RWPE1 (cell line): ENCODE measurements around the gene INPP5A.

Source experiments
- CTCF ChIA-PET: fragments of 350-600 bp; sonication (Branson Sonifier 250); formaldehyde crosslinking; extraction: SDS; loops from one replicate; lab custom pipeline; 2021; lab: Yijun Ruan, JAX
- POLR2A ChIA-PET: fragments of 400-600 bp; formaldehyde crosslinking; extraction: SDS; loops from one replicate; lab custom pipeline; 2020; ENCODE audit warnings: antibody characterized with exemption; ENCODE audit not compliant: low non-redundant PET; lab: Yijun Ruan, JAX
- DNase-seq: peaks from one replicate; pipeline ENCODE4 v3.0.0; 2012; ENCODE audit warnings: low spot score
- H3K27ac ChIP-seq: fragments of 450-650 bp; 2 replicates; pipeline ENCODE4 v1.5.1; 2017
- CTCF ChIP-seq: fragments of 450-650 bp; conservative IDR thresholded peaks from 2 replicates; pipeline ENCODE4 v1.5.1; 2017; ENCODE audit warnings: low read depth, mild to moderate bottlenecking

INPP5A gene

GRCh38 chr10:132514821-132515520, 22.6 kb upstream of the INPP5A start:
- POLR2A ChIA-PET = no interaction called here
- CTCF ChIA-PET = no interaction called here
- no peak for DNase-seq
- H3K27ac ChIP-seq = no peak overlapping the region
- TF ChIP-seq CTCF = no peak

DNA sequence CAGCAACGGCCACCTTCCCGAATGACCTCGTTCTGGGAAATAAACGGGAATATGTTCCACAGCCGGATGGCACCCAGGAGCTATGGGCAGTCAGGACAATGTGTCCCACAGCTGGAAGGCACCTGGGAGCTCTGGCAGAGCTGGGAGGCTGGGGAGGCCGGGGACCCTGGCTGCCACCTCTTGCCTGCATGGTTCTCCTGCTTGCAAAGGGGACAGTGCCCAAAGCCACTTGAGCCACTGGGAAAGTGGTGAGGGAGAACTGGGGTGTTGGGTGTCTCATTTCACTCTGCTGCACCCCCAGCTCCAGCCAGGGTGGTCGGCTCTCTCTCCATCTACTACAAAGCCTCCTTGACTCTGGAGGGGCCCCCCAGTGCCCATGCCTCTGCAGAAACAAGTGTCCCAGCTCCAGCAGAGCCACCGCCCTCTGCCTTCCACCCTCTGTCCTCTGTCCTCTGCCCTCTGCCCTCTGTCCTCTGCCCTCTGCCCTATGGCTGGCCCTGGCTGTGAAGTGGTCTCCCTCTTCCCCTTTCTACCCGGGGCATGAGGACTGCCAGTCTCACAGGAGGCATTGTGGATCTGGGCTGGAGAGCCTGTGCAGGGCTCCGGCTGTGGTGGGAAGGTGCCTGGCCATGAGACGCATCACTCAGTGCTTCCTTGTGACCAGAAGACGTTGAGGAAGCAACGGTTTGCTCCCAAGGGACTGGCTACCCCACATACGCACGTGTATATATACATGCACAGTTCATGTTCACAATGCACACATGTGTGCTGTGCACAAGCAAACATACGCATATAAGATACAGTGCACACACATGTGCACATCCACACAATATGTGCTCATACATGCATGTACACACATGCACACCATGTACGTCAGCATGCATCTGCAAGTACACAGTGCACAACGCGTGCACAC, 21.5 kb upstream of the INPP5A start:
- H3K27ac ChIP-seq = peak overlapping the region; percentile 68
- no peak for DNase-seq
- no peak for TF ChIP-seq CTCF
- ChIA-PET CTCF (no interaction called here), POLR2A (no interaction called here)

DNA sequence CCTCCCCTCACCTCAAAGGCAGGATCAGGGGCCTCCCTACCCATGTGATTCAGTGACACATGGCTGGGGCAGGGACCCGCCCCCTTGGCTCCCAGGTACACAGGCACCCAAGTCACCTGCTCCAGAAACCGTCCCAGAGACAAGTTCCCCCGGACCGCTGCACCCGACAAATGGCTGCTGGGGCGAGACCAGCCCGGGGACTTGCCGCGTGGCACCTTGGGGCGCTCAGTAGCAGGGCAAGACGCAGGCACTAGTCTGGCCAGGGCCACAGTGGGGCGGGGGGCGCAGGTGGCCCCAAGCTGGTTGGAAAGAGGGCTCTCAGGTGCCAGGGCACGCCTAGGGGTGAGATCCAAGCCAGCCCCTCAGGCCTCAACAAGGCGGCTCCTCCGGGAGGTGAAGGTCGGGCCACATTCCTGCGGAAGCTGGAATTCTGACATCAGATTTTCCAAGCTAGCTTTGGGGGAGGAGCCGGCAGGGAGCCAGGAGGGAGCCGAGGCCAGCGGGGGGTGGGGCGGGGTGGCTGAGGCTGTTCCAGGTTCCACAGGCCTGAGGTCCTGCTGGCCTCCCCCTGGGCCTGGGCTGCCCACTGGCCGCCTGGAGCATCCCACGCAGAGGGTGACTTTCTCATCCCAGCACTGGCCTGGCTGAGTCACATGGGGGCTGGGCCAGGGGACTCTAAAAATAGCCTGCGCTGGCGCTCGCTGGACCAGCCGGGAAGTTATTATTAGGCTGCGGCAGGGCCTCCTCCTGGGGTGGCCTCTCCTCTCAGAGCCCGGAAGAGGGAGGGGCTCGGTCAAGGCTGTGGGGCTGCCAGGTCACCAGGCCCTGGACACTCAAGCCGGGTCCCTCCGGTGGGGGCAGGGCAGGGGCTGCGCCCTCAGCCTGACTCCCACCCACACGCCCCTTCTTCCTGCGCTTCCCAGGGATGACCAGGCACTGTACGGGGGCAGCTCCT, 20.5 kb upstream of the INPP5A start:
- TF ChIP-seq CTCF = no peak
- DNase-seq = peak; percentile 86
- H3K27ac ChIP-seq = peak overlapping the region; percentile 68
- ChIA-PET POLR2A (interaction anchor here (0.6 kb wide), 2 partner anchors 68 to 113 kb away, joined by 3 to 6 read pairs; no protein-coding TSS in a partner anchor), CTCF (interaction anchor here (1.1 kb wide), 1 partner anchor 12 kb away, joined by 3 read pairs; no protein-coding TSS in a partner anchor)

- peak overlapping the region; percentile 68 for H3K27ac ChIP-seq
- no peak for DNase-seq
- POLR2A ChIA-PET = interaction anchor here (0.5 kb wide), 1 partner anchor 120 kb away, joined by 3 read pairs; no protein-coding TSS in a partner anchor
- TF ChIP-seq CTCF = no peak
- CTCF ChIA-PET = interaction anchor here (0.6 to 1.1 kb wide), 5 partner anchors 11 to 1122 kb away, joined by 3 read pairs; no protein-coding TSS in a partner anchor
These were observed 19.6 kb upstream of the INPP5A start for GRCh38 chr10:132517951-132518521.

DNA sequence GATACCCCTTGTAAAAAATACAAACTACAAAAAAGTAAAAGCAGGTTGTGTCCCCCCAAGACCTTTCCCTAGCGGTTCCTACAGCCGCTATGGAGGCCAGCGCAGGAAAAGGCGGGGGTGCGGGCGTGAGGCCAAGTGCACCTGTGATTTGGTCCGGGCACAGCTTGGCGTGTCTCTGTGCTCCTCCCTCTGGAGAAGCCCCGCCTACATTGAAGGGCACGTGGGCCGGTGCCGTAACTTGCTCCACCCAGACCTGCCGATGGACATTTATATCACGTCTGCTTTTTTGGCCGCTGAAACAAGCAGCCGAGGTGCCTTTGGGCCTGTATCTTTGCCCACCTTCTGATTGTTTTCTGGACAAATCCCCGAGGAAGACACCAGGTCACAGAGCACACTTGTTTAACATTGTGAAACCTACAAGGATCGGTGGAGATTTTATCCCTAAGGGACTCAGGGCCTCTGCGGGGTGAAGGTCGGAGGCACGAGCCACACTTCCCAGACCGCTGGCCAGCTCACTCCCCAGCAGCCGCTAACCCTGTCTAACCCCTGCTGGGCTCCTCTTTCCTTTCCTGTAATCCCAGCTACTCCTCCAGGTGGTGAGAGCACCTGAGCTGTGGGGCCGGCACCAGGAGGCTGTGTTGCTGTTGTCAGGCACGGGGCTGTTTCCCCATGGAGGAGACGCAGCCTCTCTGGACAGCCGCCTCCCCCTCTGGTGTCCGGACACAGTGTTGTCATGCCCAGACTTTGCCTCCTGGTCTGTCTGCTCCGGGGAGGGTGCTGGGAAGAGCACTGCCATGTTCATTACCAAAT, 18.8 kb upstream of the INPP5A start:
- peak overlapping the region; percentile 12; the same call in 1 of the 2 replicates for H3K27ac ChIP-seq
- TF ChIP-seq CTCF = no peak
- ChIA-PET CTCF (interaction anchor here (0.6 to 1.1 kb wide), 7 partner anchors 11 to 1123 kb away, joined by 3 read pairs; no protein-coding TSS in a partner anchor), POLR2A (interaction anchor here (0.5 kb wide), 1 partner anchor 120 kb away, joined by 3 read pairs; no protein-coding TSS in a partner anchor)
- peak; percentile 83 for DNase-seq
